GM23338 (cell line): ENCODE data around the gene ESRP2. TPM values are rescaled to one million over a fixed set of nuclear protein-coding genes. Genes with fewer than 3 reads are reported as not detected.
A peak's percentile ranks its signal among the peaks of the same experiment; 100 is the strongest.

Source experiments
- ATAC-seq: fragments of 200-7000 bp; cut with Tn5 transposase; 3 replicates; pipeline ENCODE4 v1.9.1; 2020
- DNase-seq: peaks from one replicate; pipeline ENCODE4 v3.0.0-alpha.2; 2015; ENCODE audit warnings: low spot score
- H2AFZ ChIP-seq: fragments of 200-600 bp; sonication (generic); 2 replicates; pipeline ENCODE4 v1.8.0; 2016; ENCODE audit warnings: antibody characterized with exemption, mild to moderate bottlenecking, moderate library complexity
- H3F3A ChIP-seq: fragments of 200-600 bp; sonication (generic); replicated peaks from 2 replicates; pipeline ENCODE4 v1.8.0; 2017; ENCODE audit warnings: antibody characterized with exemption, mixed run types, low read depth
- H3K27ac ChIP-seq: fragments of 200-600 bp; sonication (generic); 2 replicates; pipeline ENCODE4 v1.6.1; 2016; ENCODE audit warnings: low read depth
- H3K27me3 ChIP-seq: fragments of 200-600 bp; sonication (generic); 2 replicates; pipeline ENCODE4 v1.8.0; 2016; ENCODE audit warnings: mild to moderate bottlenecking, mixed run types, moderate library complexity; ENCODE audit not compliant: insufficient read depth
- H3K36me3 ChIP-seq: fragments of 200-600 bp; sonication (generic); 2 replicates; pipeline ENCODE4 v1.8.0; 2016; ENCODE audit warnings: mild to moderate bottlenecking; ENCODE audit not compliant: insufficient read depth
- H3K4me1 ChIP-seq: fragments of 200-600 bp; sonication (generic); 2 replicates; pipeline ENCODE4 v1.8.0; 2016; ENCODE audit warnings: mild to moderate bottlenecking, moderate library complexity; ENCODE audit not compliant: insufficient read depth
- H3K4me2 ChIP-seq: fragments of 200-600 bp; sonication (generic); 2 replicates; pipeline ENCODE4 v1.7.1; 2017; ENCODE audit warnings: mixed run types
- H3K4me3 ChIP-seq: fragments of 200-600 bp; sonication (generic); 2 replicates; pipeline ENCODE4 v1.6.1; 2016; ENCODE audit warnings: mixed run types
- H3K79me2 ChIP-seq: fragments of 200-600 bp; sonication (generic); replicated peaks from 2 replicates; pipeline ENCODE4 v1.8.0; 2017; ENCODE audit warnings: mild to moderate bottlenecking; ENCODE audit not compliant: insufficient read depth
- H3K9me2 ChIP-seq: fragments of 200-600 bp; sonication (generic); 2 replicates; pipeline ENCODE4 v1.8.0; 2017; ENCODE audit not compliant: insufficient read depth
- H4K20me1 ChIP-seq: fragments of 200-600 bp; sonication (generic); replicated peaks from 2 replicates; pipeline ENCODE4 v1.8.0; 2017; ENCODE audit warnings: mild to moderate bottlenecking; ENCODE audit not compliant: insufficient read depth
- H3K27ac Mint-ChIP-seq: 2 replicates; pipeline ENCODE4 v1.8.0; 2020; ENCODE audit warnings: inconsistent platforms, mild to moderate bottlenecking, moderate library complexity, mixed read lengths
- H3K27me3 Mint-ChIP-seq: 3 replicates; pipeline ENCODE4 v1.8.0; 2022; ENCODE audit warnings: low read depth, mild to moderate bottlenecking, moderate library complexity, mixed read lengths, inconsistent platforms; ENCODE audit not compliant: insufficient read depth, poor library complexity
- H3K36me3 Mint-ChIP-seq: 3 replicates; pipeline ENCODE4 v1.8.0; 2021; ENCODE audit warnings: low read depth, mild to moderate bottlenecking, inconsistent platforms, moderate library complexity, mixed read lengths
- H3K4me1 Mint-ChIP-seq: 3 replicates; pipeline ENCODE4 v1.8.0; 2020; ENCODE audit warnings: mild to moderate bottlenecking, inconsistent platforms, mixed read lengths
- H3K4me3 Mint-ChIP-seq: 3 replicates; pipeline ENCODE4 v1.8.0; 2021; ENCODE audit warnings: moderate library complexity, mild to moderate bottlenecking, inconsistent platforms, mixed read lengths
- H3K9me3 Mint-ChIP-seq: 3 replicates; pipeline ENCODE4 v1.8.0; 2020; ENCODE audit warnings: moderate library complexity, mild to moderate bottlenecking, inconsistent platforms, mixed read lengths
- CREB1 ChIP-seq: fragments of 250-450 bp; sonication (Bioruptor Pico); IDR thresholded peaks from 2 replicates; pipeline ENCODE4 v1.5.0; 2020; ENCODE audit warnings: low read depth, mild to moderate bottlenecking, moderate library complexity
- CTCF ChIP-seq, 2 experiments: fragments of 200-600 bp in 1 of 2; sonication (generic) in 1 of 2; conservative IDR thresholded peaks; 2 replicates each; pipeline versions ENCODE4 v1.5.1 to v1.6.1; 2016 to 2017; ENCODE audit warnings: antibody characterized with exemption in 2 of 2, low read depth in 2 of 2, mild to moderate bottlenecking in 2 of 2, moderate library complexity in 1 of 2
- ETS1 ChIP-seq: IDR thresholded peaks from 2 replicates; pipeline ENCODE4 v1.6.1; 2016; ENCODE audit warnings: antibody characterized with exemption
- EZH2 ChIP-seq: fragments of 200-600 bp; sonication (generic); IDR thresholded peaks from one replicate; pipeline ENCODE4 v1.8.0; 2017; ENCODE audit warnings: antibody characterized with exemption, mild to moderate bottlenecking, low read depth; ENCODE audit not compliant: unreplicated experiment
- EZH2phosphoT487 ChIP-seq: fragments of 200-600 bp; sonication (generic); IDR thresholded peaks from one replicate; pipeline ENCODE4 v1.8.1; 2018; ENCODE audit warnings: antibody characterized with exemption; ENCODE audit not compliant: unreplicated experiment
- JUNB ChIP-seq: IDR thresholded peaks from one replicate; pipeline ENCODE4 v1.6.1; 2016; ENCODE audit warnings: antibody characterized with exemption; ENCODE audit not compliant: unreplicated experiment
- NANOG ChIP-seq: IDR thresholded peaks from 2 replicates; pipeline ENCODE4 v1.6.1; 2016; ENCODE audit warnings: antibody characterized with exemption, borderline replicate concordance
- POLR2AphosphoS5 ChIP-seq: IDR thresholded peaks from 2 replicates; pipeline ENCODE4 v1.6.1; 2016; ENCODE audit warnings: antibody characterized with exemption, low read depth
- REST ChIP-seq: IDR thresholded peaks from one replicate; pipeline ENCODE4 v1.6.1; 2018; ENCODE audit warnings: antibody characterized with exemption; ENCODE audit not compliant: unreplicated experiment
- STAT1 ChIP-seq: IDR thresholded peaks from one replicate; pipeline ENCODE4 v1.6.1; 2016; ENCODE audit warnings: antibody characterized with exemption; ENCODE audit not compliant: unreplicated experiment
- ZNF114 ChIP-seq: fragments of 250-450 bp; sonication (Bioruptor Pico); IDR thresholded peaks from 2 replicates; pipeline ENCODE4 v1.5.0; 2020; ENCODE audit warnings: mild to moderate bottlenecking, moderate library complexity
- ZNF331 ChIP-seq: fragments of 250-450 bp; sonication (Bioruptor Pico); IDR thresholded peaks from 2 replicates; pipeline ENCODE4 v1.5.0; 2020; ENCODE audit warnings: low read depth, mild to moderate bottlenecking, moderate library complexity
- ZNF462 ChIP-seq: fragments of 250-450 bp; sonication (Bioruptor Pico); IDR thresholded peaks from 2 replicates; pipeline ENCODE4 v1.5.0; 2020; ENCODE audit warnings: mild to moderate bottlenecking, moderate library complexity
- polyA plus RNA-seq: library from polyadenylated mRNA; unstranded; fragments of >200 nt; fragmentation: Nextera tagmentation; extraction: Ambion mirVana; gene quantifications from 2 replicates; pipeline ENCODE4 v1.2.1, GENCODE V29; 2016
- total RNA-seq: library from RNA; depleted of rRNA; stranded (reverse); fragments of >200 nt; shearing (Covaris generic); gene quantifications from 2 replicates; pipeline ENCODE4 v1.2.3, GENCODE V29; 2014

The ESRP2 gene
- total and polyA plus RNA-seq, 2 experiments from 2014 or later, result 16.2 to 44.0 TPM

- H3F3A ChIP-seq, result peaks cover 12% of the 10 kb centered on the region
- H3K27me3 ChIP-seq, result peaks cover 8% of the 10 kb centered on the region; the same call in 1 of the 2 replicates
- no peak for TF ChIP-seq ZNF331 (CRISPR knock-in tag)
- no peak for TF ChIP-seq EZH2
- no peak for TF ChIP-seq REST
- no peak for TF ChIP-seq ZNF114 (CRISPR knock-in tag)
- TF ChIP-seq CTCF (conservative IDR thresholded peaks at IDR 0.05; ENCODE audit: low read depth in 2 of 2), result no peak
- TF ChIP-seq CREB1 (CRISPR knock-in tag), result no peak
- no peak for TF ChIP-seq POLR2AphosphoS5
- no peak for TF ChIP-seq NANOG
- no peak for TF ChIP-seq ETS1
- no peak for TF ChIP-seq STAT1
- no peak for TF ChIP-seq JUNB
- TF ChIP-seq EZH2phosphoT487, result no peak
- TF ChIP-seq ZNF462 (CRISPR knock-in tag), result no peak
- H4K20me1 ChIP-seq, result peaks cover 5% of the 10 kb centered on the region
- Mint-ChIP-seq H3K4me1 (peaks cover 28% of the 10 kb centered on the region), H3K36me3 (no peaks in the 10 kb centered on the region; the same call in 2 of the 3 replicates), H3K4me3 (peak overlapping the region; percentile 92), H3K9me3 (no peaks in the 10 kb centered on the region; the same call in 2 of the 3 replicates), H3K27me3 (peaks cover 29% of the 10 kb centered on the region), H3K27ac (no peak overlapping the region)
- DNase-seq (peak; percentile 46), ATAC-seq (peak; percentile 6)
- H3K79me2 ChIP-seq, result peaks cover 47% of the 10 kb centered on the region
- H3K9me2 ChIP-seq, result no peaks in the 10 kb centered on the region
- peak overlapping the region; percentile 97 for H2AFZ ChIP-seq
- H3K4me1 ChIP-seq, result peaks cover 20% of the 10 kb centered on the region
- no peaks in the 10 kb centered on the region for H3K36me3 ChIP-seq
- no peak overlapping the region for H3K27ac ChIP-seq
- H3K4me3 ChIP-seq, result peak overlapping the region; percentile 81
- H3K4me2 ChIP-seq, result peak overlapping the region; percentile 83
Observed at GRCh38 chr16:68265078-68265920, 29.4 kb upstream of the ESRP2 start.
